Upper lobe of right lung (tissue), 1 donor: ENCODE results near the gene SLC25A29. TPM values are rescaled to one million over a fixed set of nuclear protein-coding genes. Genes with fewer than 3 reads are reported as not detected.
"Not testable (repeated sequence)": the region's sequence is repeated elsewhere in the genome, so short reads cannot be mapped to it uniquely, and the experiment has no call there.

Experiments used
- ATAC-seq: fragments of 200-7000 bp; cut with Tn5 transposase; one replicate; pipeline ENCODE4 v1.9.1; 2020; ENCODE audit warnings: mild to moderate bottlenecking, moderate library complexity
- DNase-seq: peaks from one replicate; pipeline ENCODE4 v3.0.0-alpha.2; 2020
- H3K27ac ChIP-seq: fragments of 200-600 bp; one replicate; pipeline ENCODE4 v1.8.0; 2022
- H3K27me3 ChIP-seq: fragments of 200-600 bp; one replicate; pipeline ENCODE4 v1.8.0; 2022; ENCODE audit warnings: mild to moderate bottlenecking
- H3K36me3 ChIP-seq: fragments of 200-600 bp; one replicate; pipeline ENCODE4 v1.8.0; 2022
- H3K4me1 ChIP-seq: fragments of 200-600 bp; one replicate; pipeline ENCODE4 v1.8.0; 2022
- H3K4me3 ChIP-seq: fragments of 200-600 bp; one replicate; pipeline ENCODE4 v1.8.0; 2022; ENCODE audit warnings: mild to moderate bottlenecking
- H3K9me3 ChIP-seq: fragments of 200-600 bp; one replicate; pipeline ENCODE4 v1.8.0; 2022
- CTCF ChIP-seq: fragments of 200-600 bp; IDR thresholded peaks from one replicate; pipeline ENCODE4 v1.8.0; 2022; ENCODE audit warnings: antibody characterized with exemption
- intact Hi-C: fragments of 100-400 bp; cut with DNase I; formaldehyde crosslinking; loops from one replicate; pipeline ENCODE4 v1.11.0; 2022
- total RNA-seq: library from RNA; stranded (reverse); fragmentation: NEBNext Ultra II Directional; extraction: Animal tissue kit (Norgen Biotek cat#: 25700); gene quantifications from one replicate; pipeline ENCODE4 v1.2.1, GENCODE V29; 2021
- donor health status: DM: no; HTN: yes; CAD: no; lungs with severe emphysema.

SLC25A29 gene
- total RNA-seq, 1 donor from 2014 or later: 104 TPM

- intact Hi-C loops: no loop called here
- peak; percentile 93 for ATAC-seq
These were observed 11.9 kb upstream of the SLC25A29 start for GRCh38 chr14:100317912-100318808.

GRCh38 chr14:100317389-100317788 lies 11.1 kb upstream of the SLC25A29 start:
- no peak for ATAC-seq

More at GRCh38 chr14:100317912-100318808, 11.9 kb upstream of the SLC25A29 start:
- H3K4me3 ChIP-seq: peak overlapping the region; percentile 46
- peak overlapping the region; percentile 63 for H3K27ac ChIP-seq
- no peaks in the 10 kb centered on the region for H3K36me3 ChIP-seq
- peaks cover 3% of the 10 kb centered on the region for H3K4me1 ChIP-seq
- no peaks in the 10 kb centered on the region for H3K27me3 ChIP-seq
- DNase-seq: peak; percentile 90
- H3K9me3 ChIP-seq: no peaks in the 10 kb centered on the region
- peak; percentile 91 for TF ChIP-seq CTCF

GRCh38 chr14:100314724-100315123 lies 8.5 kb upstream of the SLC25A29 start:
- ATAC-seq: peak; percentile 5
- Histone ChIP-seq H3K27me3 (no peaks in the 10 kb centered on the region), H3K4me1 (peaks cover 3% of the 10 kb centered on the region), H3K27ac (no peak overlapping the region), H3K9me3 (no peaks in the 10 kb centered on the region), H3K4me3 (no peak overlapping the region), H3K36me3 (no peaks in the 10 kb centered on the region)
- TF ChIP-seq CTCF: no peak
- DNase-seq: no peak
- intact Hi-C loops: no loop called here

More at GRCh38 chr14:100317389-100317788, 11.1 kb upstream of the SLC25A29 start:
- H3K9me3 ChIP-seq: no peaks in the 10 kb centered on the region
- no peak for DNase-seq
- H3K27me3 ChIP-seq: no peaks in the 10 kb centered on the region
- peaks cover 3% of the 10 kb centered on the region for H3K4me1 ChIP-seq
- H3K4me3 ChIP-seq: no peak overlapping the region
- no peaks in the 10 kb centered on the region for H3K36me3 ChIP-seq
- no peak for TF ChIP-seq CTCF
- intact Hi-C loops: no loop called here
- peak overlapping the region; percentile 63 for H3K27ac ChIP-seq

- ATAC-seq (no peak), DNase-seq (no peak)
- TF ChIP-seq CTCF: no peak
- H3K27me3 ChIP-seq: no peaks in the 10 kb centered on the region
- no peaks in the 10 kb centered on the region for H3K36me3 ChIP-seq
- H3K9me3 ChIP-seq: no peaks in the 10 kb centered on the region
- no peak overlapping the region for H3K4me3 ChIP-seq
- H3K27ac ChIP-seq: no peak overlapping the region
- intact Hi-C loops: no loop called here
- H3K4me1 ChIP-seq: peaks cover 3% of the 10 kb centered on the region
These were observed 7.4 kb upstream of the SLC25A29 start for GRCh38 chr14:100313464-100314230.

- intact Hi-C loops: no loop called here
- Histone ChIP-seq H3K36me3 (no peaks in the 10 kb centered on the region), H3K4me3 (no peak overlapping the region), H3K27me3 (no peaks in the 10 kb centered on the region), H3K4me1 (peaks cover 6% of the 10 kb centered on the region), H3K27ac (no peak overlapping the region), H3K9me3 (no peaks in the 10 kb centered on the region)
- ATAC-seq (no peak), DNase-seq (no peak)
- no peak for TF ChIP-seq CTCF
These were observed 6.7 kb upstream of the SLC25A29 start for GRCh38 chr14:100312877-100313400.

GRCh38 chr14:100312110-100312876 lies 6.0 kb upstream of the SLC25A29 start:
- H3K4me1 ChIP-seq, H3K4me3 ChIP-seq, H3K27ac ChIP-seq, DNase-seq, H3K36me3 ChIP-seq, ATAC-seq, H3K27me3 ChIP-seq, H3K9me3 ChIP-seq, intact Hi-C loops: not testable (repeated sequence)
